ENCODE measurements around the gene UNC5C. TPM values are rescaled to one million over a fixed set of nuclear protein-coding genes. Genes with fewer than 3 reads are reported as not detected.

Gene UNC5C
- total RNA-seq, 2 experiments from 2014 or later = not detected

DNA sequence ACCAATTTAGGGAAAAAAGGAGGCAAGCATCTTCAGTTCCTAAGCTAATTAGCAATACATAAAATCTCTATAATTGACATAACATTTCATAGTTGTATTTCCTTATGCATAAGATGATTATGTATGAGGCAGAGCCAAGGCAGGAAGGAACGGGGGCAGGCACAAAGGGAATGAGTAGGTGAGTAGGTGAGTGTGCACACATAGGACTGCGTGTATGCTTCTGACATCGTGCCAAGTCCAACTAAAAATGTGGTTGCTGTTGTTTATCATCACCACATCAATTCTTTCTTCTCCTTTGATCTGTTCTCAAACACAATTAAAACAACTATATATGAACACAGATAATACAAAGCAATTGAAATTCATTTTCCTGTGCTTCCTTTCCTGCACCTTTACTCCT is 131.2 kb downstream of the UNC5C start:
- ChIA-PET CTCF (ENCODE audit: unreplicated experiment) (no interaction called here), POLR2A (no interaction called here)
- intact Hi-C loops (cut with micrococcal nuclease; ENCODE audit: unreplicated experiment) = no loop called here
- no peaks in the 10 kb centered on the region for H3K79me2 ChIP-seq (ENCODE audit: insufficient read depth, low read depth, low read length)
- H3K36me3 ChIP-seq (ENCODE audit: insufficient read depth, low read length) = no peaks in the 10 kb centered on the region
- no peaks in the 10 kb centered on the region for H3K9me2 ChIP-seq (ENCODE audit: insufficient read depth, low read length)
- no peak overlapping the region for H3K4me3 ChIP-seq (ENCODE audit: low read depth, low read length, poor library complexity, severe bottlenecking)
- H2AFZ ChIP-seq (ENCODE audit: low read length) = no peak overlapping the region
- no peaks in the 10 kb centered on the region for H3K9me3 ChIP-seq (ENCODE audit: low read length)
- no peaks in the 10 kb centered on the region for H4K20me1 ChIP-seq (ENCODE audit: insufficient read depth, low read length)
- no peak for DNase-seq (ENCODE audit: low spot score)
- H3K4me1 ChIP-seq (ENCODE audit: insufficient read depth, low read length, poor library complexity, severe bottlenecking) = no peaks in the 10 kb centered on the region
- no peak overlapping the region for H3K27ac ChIP-seq (ENCODE audit: low read depth, low read length, poor library complexity, severe bottlenecking)
- no peak for TF ChIP-seq EZH2phosphoT487 (IDR thresholded peaks at IDR 0.05; ENCODE audit: borderline replicate concordance, low read depth, low read length)
- TF ChIP-seq, protein P1, sequence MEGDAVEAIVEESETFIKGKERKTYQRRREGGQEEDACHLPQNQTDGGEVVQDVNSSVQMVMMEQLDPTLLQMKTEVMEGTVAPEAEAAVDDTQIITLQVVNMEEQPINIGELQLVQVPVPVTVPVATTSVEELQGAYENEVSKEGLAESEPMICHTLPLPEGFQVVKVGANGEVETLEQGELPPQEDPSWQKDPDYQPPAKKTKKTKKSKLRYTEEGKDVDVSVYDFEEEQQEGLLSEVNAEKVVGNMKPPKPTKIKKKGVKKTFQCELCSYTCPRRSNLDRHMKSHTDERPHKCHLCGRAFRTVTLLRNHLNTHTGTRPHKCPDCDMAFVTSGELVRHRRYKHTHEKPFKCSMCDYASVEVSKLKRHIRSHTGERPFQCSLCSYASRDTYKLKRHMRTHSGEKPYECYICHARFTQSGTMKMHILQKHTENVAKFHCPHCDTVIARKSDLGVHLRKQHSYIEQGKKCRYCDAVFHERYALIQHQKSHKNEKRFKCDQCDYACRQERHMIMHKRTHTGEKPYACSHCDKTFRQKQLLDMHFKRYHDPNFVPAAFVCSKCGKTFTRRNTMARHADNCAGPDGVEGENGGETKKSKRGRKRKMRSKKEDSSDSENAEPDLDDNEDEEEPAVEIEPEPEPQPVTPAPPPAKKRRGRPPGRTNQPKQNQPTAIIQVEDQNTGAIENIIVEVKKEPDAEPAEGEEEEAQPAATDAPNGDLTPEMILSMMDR (conservative IDR thresholded peaks at IDR 0.05; ENCODE audit: low read length) = no peak
- BruUV-seq (replicated peaks) = no TSS peak
- H3K4me2 ChIP-seq (ENCODE audit: low read length) = no peak overlapping the region

DNA sequence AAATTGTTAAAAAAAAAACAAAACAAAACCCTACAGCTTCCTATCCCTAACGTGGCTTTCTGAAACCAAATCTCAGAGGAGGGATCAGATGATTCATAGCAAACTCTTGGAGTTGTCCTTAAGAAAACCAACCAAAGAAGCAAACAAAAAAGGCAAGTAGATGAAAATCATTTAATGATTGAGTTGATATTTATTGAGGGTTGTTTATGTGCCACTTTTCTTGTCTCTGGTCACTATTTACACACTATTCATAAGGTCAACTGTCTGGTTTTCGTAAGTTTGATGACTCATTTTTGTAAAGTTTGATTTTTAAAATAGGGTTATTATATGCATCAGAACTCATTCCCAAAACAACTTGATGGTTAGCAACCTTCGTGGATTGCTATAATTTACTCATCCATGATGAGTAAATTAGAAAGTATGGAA is 133.4 kb downstream of the UNC5C start:
- Histone ChIP-seq H3K27ac (ENCODE audit: low read depth, low read length, poor library complexity, severe bottlenecking) (no peak overlapping the region), H3K4me2 (ENCODE audit: low read length) (no peak overlapping the region)

DNA sequence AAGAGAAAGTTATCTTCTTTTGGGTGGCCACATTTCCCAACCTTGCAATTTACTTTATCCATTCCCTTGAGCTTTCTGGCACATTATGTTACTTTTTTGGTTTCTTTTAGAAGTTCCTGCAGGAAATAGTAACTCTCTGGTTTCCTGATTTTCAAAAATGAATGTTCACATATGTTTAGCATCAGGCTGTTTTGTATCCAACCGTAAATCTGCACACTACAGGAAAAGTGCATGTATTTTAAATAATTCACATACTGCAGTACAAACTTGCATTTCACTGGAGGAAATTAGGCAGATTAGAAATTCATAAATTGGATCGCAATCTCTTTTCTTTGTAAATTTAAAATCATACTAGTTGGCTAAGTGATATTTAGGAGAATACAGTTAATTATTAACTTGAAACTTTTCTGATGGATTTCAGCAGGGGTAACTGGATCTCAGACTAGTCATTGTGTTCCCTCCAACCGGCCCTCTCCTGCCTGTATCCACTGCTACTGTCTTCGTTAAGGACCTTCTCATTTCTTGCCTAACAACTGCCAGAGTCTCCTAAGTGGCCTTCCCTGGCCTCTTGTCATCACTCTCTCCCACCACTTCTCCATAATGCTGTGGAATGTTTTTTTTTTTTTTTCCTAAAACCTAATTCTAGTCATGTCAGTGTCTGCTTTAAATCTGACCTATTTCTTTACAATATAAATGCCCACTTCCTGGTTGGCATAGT is 137.2 kb downstream of the UNC5C start:
- Histone ChIP-seq H3K9me2 (ENCODE audit: insufficient read depth, low read length) (no peaks in the 10 kb centered on the region), H3K36me3 (ENCODE audit: insufficient read depth, low read length) (no peaks in the 10 kb centered on the region), H3K9me3 (ENCODE audit: low read length) (no peaks in the 10 kb centered on the region), H3K79me2 (ENCODE audit: insufficient read depth, low read depth, low read length) (no peaks in the 10 kb centered on the region), H4K20me1 (ENCODE audit: insufficient read depth, low read length) (no peaks in the 10 kb centered on the region), H3K4me3 (ENCODE audit: low read depth, low read length, poor library complexity, severe bottlenecking) (no peak overlapping the region), H2AFZ (ENCODE audit: low read length) (no peak overlapping the region), H3K4me2 (ENCODE audit: low read length) (no peak overlapping the region), H3K27ac (ENCODE audit: low read depth, low read length, poor library complexity, severe bottlenecking) (no peak overlapping the region), H3K4me1 (ENCODE audit: insufficient read depth, low read length, poor library complexity, severe bottlenecking) (no peaks in the 10 kb centered on the region)
- ChIA-PET POLR2A (no interaction called here), CTCF (ENCODE audit: unreplicated experiment) (no interaction called here)
- no peak for DNase-seq (ENCODE audit: low spot score)
- intact Hi-C loops (cut with micrococcal nuclease; ENCODE audit: unreplicated experiment) = no loop called here
- no TSS peak for BruUV-seq (replicated peaks)
- TF ChIP-seq, protein P1 (conservative IDR thresholded peaks at IDR 0.05; ENCODE audit: low read length) = no peak
- TF ChIP-seq EZH2phosphoT487 (IDR thresholded peaks at IDR 0.05; ENCODE audit: borderline replicate concordance, low read depth, low read length) = no peak

More for the DNA sequence above, 133.4 kb downstream of the UNC5C start:
- no peaks in the 10 kb centered on the region for H3K4me1 ChIP-seq (ENCODE audit: insufficient read depth, low read length, poor library complexity, severe bottlenecking)
- ChIA-PET POLR2A (no interaction called here), CTCF (ENCODE audit: unreplicated experiment) (no interaction called here)
- H3K4me3 ChIP-seq (ENCODE audit: low read depth, low read length, poor library complexity, severe bottlenecking) = no peak overlapping the region
- no peaks in the 10 kb centered on the region for H3K9me3 ChIP-seq (ENCODE audit: low read length)
- no peak for DNase-seq (ENCODE audit: low spot score)
- TF ChIP-seq, protein P1 (conservative IDR thresholded peaks at IDR 0.05; ENCODE audit: low read length) = no peak
- no peak for TF ChIP-seq EZH2phosphoT487 (IDR thresholded peaks at IDR 0.05; ENCODE audit: borderline replicate concordance, low read depth, low read length)
- H2AFZ ChIP-seq (ENCODE audit: low read length) = no peak overlapping the region
- no peaks in the 10 kb centered on the region for H3K9me2 ChIP-seq (ENCODE audit: insufficient read depth, low read length)
- H4K20me1 ChIP-seq (ENCODE audit: insufficient read depth, low read length) = no peaks in the 10 kb centered on the region
- intact Hi-C loops (cut with micrococcal nuclease; ENCODE audit: unreplicated experiment) = no loop called here
- no peaks in the 10 kb centered on the region for H3K79me2 ChIP-seq (ENCODE audit: insufficient read depth, low read depth, low read length)
- BruUV-seq (replicated peaks) = no TSS peak
- no peaks in the 10 kb centered on the region for H3K36me3 ChIP-seq (ENCODE audit: insufficient read depth, low read length)
